ENCODE results near the gene CORIN.

The CORIN gene

GRCh38 chr4:47641755-47642154 is 196.1 kb downstream of the CORIN start:
- H3K4me3 ChIP-seq (ENCODE audit: low read length in 2 of 2): no peak overlapping the region
- H3K36me3 ChIP-seq (ENCODE audit: control insufficient read depth in 2 of 2, insufficient read depth in 2 of 2, low read length in 2 of 2): no peaks in the 10 kb centered on the region
- no peaks in the 10 kb centered on the region for H3K9me3 ChIP-seq (ENCODE audit: control insufficient read depth in 2 of 2, low read length in 2 of 2)
- no peaks in the 10 kb centered on the region for H3K27me3 ChIP-seq (ENCODE audit: control insufficient read depth in 2 of 2, insufficient read depth in 2 of 2, low read length in 2 of 2)
- no peaks in the 10 kb centered on the region for H3K4me1 ChIP-seq (ENCODE audit: control insufficient read depth in 2 of 2, insufficient read depth in 2 of 2, low read length in 2 of 2)
- H3K27ac ChIP-seq (ENCODE audit: low read depth in 2 of 2, low read length in 2 of 2): no peak overlapping the region
- no peak overlapping the region for H3K9ac ChIP-seq (ENCODE audit: low read depth in 1 of 2, low read length in 2 of 2)

- Histone ChIP-seq H3K9ac (ENCODE audit: low read depth in 1 of 2, low read length in 2 of 2) (no peak overlapping the region), H3K4me1 (ENCODE audit: control insufficient read depth in 2 of 2, insufficient read depth in 2 of 2, low read length in 2 of 2) (no peaks in the 10 kb centered on the region), H3K27me3 (ENCODE audit: control insufficient read depth in 2 of 2, insufficient read depth in 2 of 2, low read length in 2 of 2) (no peaks in the 10 kb centered on the region), H3K36me3 (ENCODE audit: control insufficient read depth in 2 of 2, insufficient read depth in 2 of 2, low read length in 2 of 2) (no peaks in the 10 kb centered on the region), H3K9me3 (ENCODE audit: control insufficient read depth in 2 of 2, low read length in 2 of 2) (no peaks in the 10 kb centered on the region), H3K27ac (ENCODE audit: low read depth in 2 of 2, low read length in 2 of 2) (no peak overlapping the region), H3K4me3 (ENCODE audit: low read length in 2 of 2) (no peak overlapping the region)
Measured at GRCh38 chr4:47640911-47641310, 197.0 kb downstream of the CORIN start.

DNA sequence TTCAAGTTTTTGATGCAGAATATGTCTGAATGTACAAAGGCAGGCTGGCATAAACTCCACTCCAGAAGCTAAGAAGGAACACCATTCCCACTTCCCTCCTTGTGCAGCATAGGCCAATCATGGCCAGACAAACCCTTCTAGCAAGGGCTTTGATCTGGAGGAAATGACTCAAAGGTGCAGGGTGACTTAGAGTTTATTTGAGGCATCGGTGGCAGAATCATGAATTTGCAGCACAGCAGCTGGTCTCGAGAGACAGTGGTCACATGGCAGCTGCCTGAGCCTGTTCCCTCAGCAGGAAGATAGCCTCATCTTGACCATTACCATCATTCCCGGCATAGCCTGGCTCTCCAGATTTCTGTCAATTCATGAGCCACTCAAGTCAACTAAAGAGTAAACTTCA is 198.3 kb downstream of the CORIN start:
- Histone ChIP-seq H3K9ac (ENCODE audit: low read depth in 1 of 2, low read length in 2 of 2) (no peak overlapping the region), H3K27ac (ENCODE audit: low read depth in 2 of 2, low read length in 2 of 2) (no peak overlapping the region), H3K4me1 (ENCODE audit: control insufficient read depth in 2 of 2, insufficient read depth in 2 of 2, low read length in 2 of 2) (no peaks in the 10 kb centered on the region), H3K4me3 (ENCODE audit: low read length in 2 of 2) (no peak overlapping the region), H3K27me3 (ENCODE audit: control insufficient read depth in 2 of 2, insufficient read depth in 2 of 2, low read length in 2 of 2) (no peaks in the 10 kb centered on the region), H3K36me3 (ENCODE audit: control insufficient read depth in 2 of 2, insufficient read depth in 2 of 2, low read length in 2 of 2) (no peaks in the 10 kb centered on the region), H3K9me3 (ENCODE audit: control insufficient read depth in 2 of 2, low read length in 2 of 2) (no peaks in the 10 kb centered on the region)

DNA sequence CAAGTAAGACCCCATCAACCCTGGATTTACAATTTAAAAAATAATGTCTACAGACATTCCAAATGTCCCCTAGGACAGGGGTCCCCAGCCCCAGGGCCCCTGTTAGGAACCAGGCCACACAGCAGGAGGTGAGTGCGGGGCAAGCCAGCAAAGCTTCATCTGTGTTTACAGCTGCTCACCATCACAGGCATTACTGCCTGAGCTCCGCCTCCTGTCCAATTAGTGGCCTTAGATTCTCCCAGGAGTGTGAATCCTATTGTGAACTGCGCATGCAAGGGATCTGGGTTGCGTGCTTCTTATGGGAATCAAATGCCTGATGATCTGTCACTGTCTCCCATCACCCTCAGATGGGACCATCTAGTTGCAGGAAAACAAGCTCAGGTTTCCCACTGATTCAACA is 206.7 kb downstream of the CORIN start:
- Histone ChIP-seq H3K27ac (ENCODE audit: low read depth in 2 of 2, low read length in 2 of 2) (no peak overlapping the region), H3K9me3 (ENCODE audit: control insufficient read depth in 2 of 2, low read length in 2 of 2) (no peaks in the 10 kb centered on the region), H3K27me3 (ENCODE audit: control insufficient read depth in 2 of 2, insufficient read depth in 2 of 2, low read length in 2 of 2) (no peaks in the 10 kb centered on the region), H3K9ac (ENCODE audit: low read depth in 1 of 2, low read length in 2 of 2) (no peak overlapping the region), H3K4me3 (ENCODE audit: low read length in 2 of 2) (no peak overlapping the region), H3K36me3 (ENCODE audit: control insufficient read depth in 2 of 2, insufficient read depth in 2 of 2, low read length in 2 of 2) (no peaks in the 10 kb centered on the region), H3K4me1 (ENCODE audit: control insufficient read depth in 2 of 2, insufficient read depth in 2 of 2, low read length in 2 of 2) (no peaks in the 10 kb centered on the region)

GRCh38 chr4:47624031-47624441 is 213.8 kb downstream of the CORIN start:
- Histone ChIP-seq H3K36me3 (ENCODE audit: control insufficient read depth in 2 of 2, insufficient read depth in 2 of 2, low read length in 2 of 2) (no peaks in the 10 kb centered on the region), H3K27ac (ENCODE audit: low read depth in 2 of 2, low read length in 2 of 2) (no peak overlapping the region), H3K9ac (ENCODE audit: low read depth in 1 of 2, low read length in 2 of 2) (no peak overlapping the region), H3K4me1 (ENCODE audit: control insufficient read depth in 2 of 2, insufficient read depth in 2 of 2, low read length in 2 of 2) (no peaks in the 10 kb centered on the region), H3K4me3 (ENCODE audit: low read length in 2 of 2) (no peak overlapping the region), H3K27me3 (ENCODE audit: control insufficient read depth in 2 of 2, insufficient read depth in 2 of 2, low read length in 2 of 2) (no peaks in the 10 kb centered on the region), H3K9me3 (ENCODE audit: control insufficient read depth in 2 of 2, low read length in 2 of 2) (no peaks in the 10 kb centered on the region)

DNA sequence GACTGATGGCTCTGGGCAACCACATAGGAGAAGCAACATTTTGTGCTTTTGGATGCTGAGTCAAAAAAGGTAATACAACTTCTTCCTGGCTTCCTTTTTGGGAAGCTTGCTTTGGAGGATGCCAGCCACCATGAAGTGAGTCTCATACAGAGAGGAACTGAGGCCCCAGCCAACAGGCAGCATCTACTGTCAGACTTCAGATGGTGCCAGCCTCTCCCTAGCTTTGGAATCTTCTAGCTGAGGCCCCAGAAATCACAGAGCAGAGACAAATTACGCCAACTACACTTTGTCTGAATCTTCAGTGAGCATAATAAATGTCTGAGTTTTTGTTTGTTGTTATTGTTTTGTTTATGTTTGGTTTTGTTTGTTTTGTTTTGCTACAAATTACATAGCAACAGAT is 216.7 kb downstream of the CORIN start:
- H3K4me3 ChIP-seq (ENCODE audit: low read length in 2 of 2): no peak overlapping the region
- H3K9ac ChIP-seq (ENCODE audit: low read depth in 1 of 2, low read length in 2 of 2): no peak overlapping the region
- H3K36me3 ChIP-seq (ENCODE audit: control insufficient read depth in 2 of 2, insufficient read depth in 2 of 2, low read length in 2 of 2): no peaks in the 10 kb centered on the region
- H3K9me3 ChIP-seq (ENCODE audit: control insufficient read depth in 2 of 2, low read length in 2 of 2): no peaks in the 10 kb centered on the region
- no peaks in the 10 kb centered on the region for H3K4me1 ChIP-seq (ENCODE audit: control insufficient read depth in 2 of 2, insufficient read depth in 2 of 2, low read length in 2 of 2)
- no peaks in the 10 kb centered on the region for H3K27me3 ChIP-seq (ENCODE audit: control insufficient read depth in 2 of 2, insufficient read depth in 2 of 2, low read length in 2 of 2)
- no peak overlapping the region for H3K27ac ChIP-seq (ENCODE audit: low read depth in 2 of 2, low read length in 2 of 2)

- H3K27ac ChIP-seq (ENCODE audit: low read depth in 2 of 2, low read length in 2 of 2): no peak overlapping the region
- H3K27me3 ChIP-seq (ENCODE audit: control insufficient read depth in 2 of 2, insufficient read depth in 2 of 2, low read length in 2 of 2): no peaks in the 10 kb centered on the region
- H3K36me3 ChIP-seq (ENCODE audit: control insufficient read depth in 2 of 2, insufficient read depth in 2 of 2, low read length in 2 of 2): no peaks in the 10 kb centered on the region
- no peak overlapping the region for H3K4me3 ChIP-seq (ENCODE audit: low read length in 2 of 2)
- no peak overlapping the region for H3K9ac ChIP-seq (ENCODE audit: low read depth in 1 of 2, low read length in 2 of 2)
- H3K9me3 ChIP-seq (ENCODE audit: control insufficient read depth in 2 of 2, low read length in 2 of 2): no peaks in the 10 kb centered on the region
- H3K4me1 ChIP-seq (ENCODE audit: control insufficient read depth in 2 of 2, insufficient read depth in 2 of 2, low read length in 2 of 2): no peaks in the 10 kb centered on the region
Measured at GRCh38 chr4:47619691-47620090, 218.2 kb downstream of the CORIN start.

- Histone ChIP-seq H3K27ac (ENCODE audit: low read depth in 2 of 2, low read length in 2 of 2) (no peak overlapping the region), H3K9ac (ENCODE audit: low read depth in 1 of 2, low read length in 2 of 2) (no peak overlapping the region), H3K36me3 (ENCODE audit: control insufficient read depth in 2 of 2, insufficient read depth in 2 of 2, low read length in 2 of 2) (no peaks in the 10 kb centered on the region), H3K4me3 (ENCODE audit: low read length in 2 of 2) (no peak overlapping the region), H3K27me3 (ENCODE audit: control insufficient read depth in 2 of 2, insufficient read depth in 2 of 2, low read length in 2 of 2) (no peaks in the 10 kb centered on the region), H3K9me3 (ENCODE audit: control insufficient read depth in 2 of 2, low read length in 2 of 2) (no peaks in the 10 kb centered on the region), H3K4me1 (ENCODE audit: control insufficient read depth in 2 of 2, insufficient read depth in 2 of 2, low read length in 2 of 2) (no peaks in the 10 kb centered on the region)
Measured at GRCh38 chr4:47617607-47618006, 220.3 kb downstream of the CORIN start.

DNA sequence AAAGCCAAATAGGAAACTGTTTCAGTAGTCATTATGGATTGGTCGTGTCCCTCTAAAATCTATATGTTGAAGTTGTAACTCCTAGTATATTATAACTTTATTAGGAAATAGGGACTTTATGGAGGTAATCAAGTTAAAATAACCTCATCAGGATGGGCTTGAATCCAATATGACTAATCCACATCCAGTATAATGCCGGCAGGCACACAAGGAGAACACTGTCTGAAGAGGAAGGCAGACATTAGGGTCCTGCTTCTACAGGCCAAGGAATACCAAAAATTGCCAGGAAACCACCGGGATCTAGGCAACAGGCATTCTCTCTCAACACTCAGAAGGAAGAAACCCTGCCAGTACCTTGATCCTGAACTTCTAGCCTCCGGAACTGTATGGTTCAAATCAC is 222.5 kb downstream of the CORIN start:
- Histone ChIP-seq H3K27ac (ENCODE audit: low read depth in 2 of 2, low read length in 2 of 2) (no peak overlapping the region), H3K4me3 (ENCODE audit: low read length in 2 of 2) (no peak overlapping the region), H3K9ac (ENCODE audit: low read depth in 1 of 2, low read length in 2 of 2) (no peak overlapping the region), H3K36me3 (ENCODE audit: control insufficient read depth in 2 of 2, insufficient read depth in 2 of 2, low read length in 2 of 2) (no peaks in the 10 kb centered on the region), H3K4me1 (ENCODE audit: control insufficient read depth in 2 of 2, insufficient read depth in 2 of 2, low read length in 2 of 2) (no peaks in the 10 kb centered on the region), H3K9me3 (ENCODE audit: control insufficient read depth in 2 of 2, low read length in 2 of 2) (no peaks in the 10 kb centered on the region), H3K27me3 (ENCODE audit: control insufficient read depth in 2 of 2, insufficient read depth in 2 of 2, low read length in 2 of 2) (no peaks in the 10 kb centered on the region)

- Histone ChIP-seq H3K4me1 (ENCODE audit: control insufficient read depth in 2 of 2, insufficient read depth in 2 of 2, low read length in 2 of 2) (no peaks in the 10 kb centered on the region), H3K9me3 (ENCODE audit: control insufficient read depth in 2 of 2, low read length in 2 of 2) (no peaks in the 10 kb centered on the region), H3K9ac (ENCODE audit: low read depth in 1 of 2, low read length in 2 of 2) (no peak overlapping the region), H3K36me3 (ENCODE audit: control insufficient read depth in 2 of 2, insufficient read depth in 2 of 2, low read length in 2 of 2) (no peaks in the 10 kb centered on the region), H3K4me3 (ENCODE audit: low read length in 2 of 2) (no peak overlapping the region), H3K27me3 (ENCODE audit: control insufficient read depth in 2 of 2, insufficient read depth in 2 of 2, low read length in 2 of 2) (no peaks in the 10 kb centered on the region), H3K27ac (ENCODE audit: low read depth in 2 of 2, low read length in 2 of 2) (no peak overlapping the region)
Measured at GRCh38 chr4:47612116-47613023, 225.5 kb downstream of the CORIN start.
